ENCODE measurements around the gene APPBP2. TPM values are rescaled to one million over a fixed set of nuclear protein-coding genes. Genes with fewer than 3 reads are reported as not detected.

The APPBP2 gene, protein sequence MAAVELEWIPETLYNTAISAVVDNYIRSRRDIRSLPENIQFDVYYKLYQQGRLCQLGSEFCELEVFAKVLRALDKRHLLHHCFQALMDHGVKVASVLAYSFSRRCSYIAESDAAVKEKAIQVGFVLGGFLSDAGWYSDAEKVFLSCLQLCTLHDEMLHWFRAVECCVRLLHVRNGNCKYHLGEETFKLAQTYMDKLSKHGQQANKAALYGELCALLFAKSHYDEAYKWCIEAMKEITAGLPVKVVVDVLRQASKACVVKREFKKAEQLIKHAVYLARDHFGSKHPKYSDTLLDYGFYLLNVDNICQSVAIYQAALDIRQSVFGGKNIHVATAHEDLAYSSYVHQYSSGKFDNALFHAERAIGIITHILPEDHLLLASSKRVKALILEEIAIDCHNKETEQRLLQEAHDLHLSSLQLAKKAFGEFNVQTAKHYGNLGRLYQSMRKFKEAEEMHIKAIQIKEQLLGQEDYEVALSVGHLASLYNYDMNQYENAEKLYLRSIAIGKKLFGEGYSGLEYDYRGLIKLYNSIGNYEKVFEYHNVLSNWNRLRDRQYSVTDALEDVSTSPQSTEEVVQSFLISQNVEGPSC
- total RNA-seq, result 13.5 and 18.6 TPM in 2 replicates

GRCh38 chr17:60525685-60526514 lies at the start of gene APPBP2:
Gene APPBP2, minus strand, starts transcription at chr17:60526242. Its CDS starts 311 bp downstream, at chr17:60525931.

GRCh38 chr17:60422162-60422665 lies 103.8 kb downstream of the APPBP2 start, which contains the start of gene CHCT1:
Gene CHCT1, plus strand, starts transcription at chr17:60422489. Its CDS starts 104 bp downstream, at chr17:60422593.

Other genes with a start within 250 kb of the APPBP2 start
- 21.0 and 39.0 TPM in 2 replicates for gene USP32, start 134.1 kb downstream of the APPBP2 start, total RNA-seq
- not detected in 2 replicates for gene CHCT1, start 103.8 kb downstream of the APPBP2 start, total RNA-seq
- 5.1 and 11.5 TPM in 2 replicates for gene PPM1D, start 74.0 kb upstream of the APPBP2 start, total RNA-seq
- gene BCAS3, start 151.6 kb upstream of the APPBP2 start, total RNA-seq, result 5.9 and 17.5 TPM in 2 replicates

All from mesangial cell (primary cell).